Measurements from ENCODE around the gene LRRC8B.

Gene LRRC8B

GRCh38 chr1:89615676-89616598, 91.3 kb downstream of the LRRC8B start:
- Histone ChIP-seq H3K27ac (ENCODE audit: low read length) (no peak overlapping the region), H3K36me3 (ENCODE audit: insufficient read depth, low read length) (no peaks in the 10 kb centered on the region), H3K4me3 (ENCODE audit: low read depth in 1 of 2, low read length in 2 of 2) (no peak overlapping the region), H3K79me2 (ENCODE audit: insufficient read depth, low read length) (no peaks in the 10 kb centered on the region), H2AFZ (ENCODE audit: low read depth, low read length) (no peak overlapping the region), H3K4me2 (ENCODE audit: insufficient read depth, low read length) (no peak overlapping the region), H4K20me1 (ENCODE audit: insufficient read depth, low read length) (no peaks in the 10 kb centered on the region), H3K27me3 (ENCODE audit: insufficient read depth, low read length, poor library complexity) (no peaks in the 10 kb centered on the region), H3K9me3 (ENCODE audit: insufficient read depth, low read length, severe bottlenecking) (peaks cover 3% of the 10 kb centered on the region), H3K9ac (ENCODE audit: low read depth, low read length) (no peak overlapping the region), H3K4me1 (ENCODE audit: insufficient read depth, low read length) (peaks cover 9% of the 10 kb centered on the region)
- ATAC-seq (ENCODE audit: insufficient read depth, low read depth) (peak; percentile 60; the same call in 1 of the 3 replicates), DNase-seq (peak; percentile 15)
- TF ChIP-seq EZH2 (IDR thresholded peaks at IDR 0.05; ENCODE audit: borderline replicate concordance, low read depth, low read length, severe bottlenecking) (no peak), CTCF (IDR thresholded peaks at IDR 0.05; ENCODE audit: borderline replicate concordance, extremely low read depth, low read length, poor library complexity, severe bottlenecking) (peak; percentile 52)

- TF ChIP-seq EZH2 (IDR thresholded peaks at IDR 0.05; ENCODE audit: borderline replicate concordance, low read depth, low read length, severe bottlenecking): no peak
- no peak for TF ChIP-seq CTCF (IDR thresholded peaks at IDR 0.05; ENCODE audit: borderline replicate concordance, extremely low read depth, low read length, poor library complexity, severe bottlenecking)
Observed at GRCh38 chr1:89616844-89617627, 92.4 kb downstream of the LRRC8B start.

GRCh38 chr1:89620664-89621063, 96.0 kb downstream of the LRRC8B start:
- Histone ChIP-seq H3K4me3 (ENCODE audit: low read depth in 1 of 2, low read length in 2 of 2) (no peak overlapping the region), H3K27ac (ENCODE audit: low read length) (no peak overlapping the region), H3K4me1 (ENCODE audit: insufficient read depth, low read length) (no peaks in the 10 kb centered on the region), H2AFZ (ENCODE audit: low read depth, low read length) (no peak overlapping the region), H3K36me3 (ENCODE audit: insufficient read depth, low read length) (no peaks in the 10 kb centered on the region), H4K20me1 (ENCODE audit: insufficient read depth, low read length) (no peaks in the 10 kb centered on the region), H3K9me3 (ENCODE audit: insufficient read depth, low read length, severe bottlenecking) (peaks cover 3% of the 10 kb centered on the region), H3K27me3 (ENCODE audit: insufficient read depth, low read length, poor library complexity) (no peaks in the 10 kb centered on the region), H3K79me2 (ENCODE audit: insufficient read depth, low read length) (no peaks in the 10 kb centered on the region), H3K4me2 (ENCODE audit: insufficient read depth, low read length) (no peak overlapping the region), H3K9ac (ENCODE audit: low read depth, low read length) (no peak overlapping the region)
- no peak for DNase-seq
- ATAC-seq (ENCODE audit: insufficient read depth, low read depth): no peak
- TF ChIP-seq CTCF (IDR thresholded peaks at IDR 0.05; ENCODE audit: borderline replicate concordance, extremely low read depth, low read length, poor library complexity, severe bottlenecking) (no peak), EZH2 (IDR thresholded peaks at IDR 0.05; ENCODE audit: borderline replicate concordance, low read depth, low read length, severe bottlenecking) (no peak)

More at GRCh38 chr1:89616844-89617627, 92.4 kb downstream of the LRRC8B start:
- DNase-seq: no peak
- H3K4me3 ChIP-seq (ENCODE audit: low read depth in 1 of 2, low read length in 2 of 2): no peak overlapping the region
- H3K4me1 ChIP-seq (ENCODE audit: insufficient read depth, low read length): no peaks in the 10 kb centered on the region
- H3K27ac ChIP-seq (ENCODE audit: low read length): no peak overlapping the region
- ATAC-seq (ENCODE audit: insufficient read depth, low read depth): no peak
- H4K20me1 ChIP-seq (ENCODE audit: insufficient read depth, low read length): no peaks in the 10 kb centered on the region
- no peaks in the 10 kb centered on the region for H3K27me3 ChIP-seq (ENCODE audit: insufficient read depth, low read length, poor library complexity)
- no peak overlapping the region for H3K9ac ChIP-seq (ENCODE audit: low read depth, low read length)
- no peak overlapping the region for H3K4me2 ChIP-seq (ENCODE audit: insufficient read depth, low read length)
- H3K9me3 ChIP-seq (ENCODE audit: insufficient read depth, low read length, severe bottlenecking): peaks cover 3% of the 10 kb centered on the region
- H2AFZ ChIP-seq (ENCODE audit: low read depth, low read length): no peak overlapping the region
- H3K79me2 ChIP-seq (ENCODE audit: insufficient read depth, low read length): no peaks in the 10 kb centered on the region
- no peaks in the 10 kb centered on the region for H3K36me3 ChIP-seq (ENCODE audit: insufficient read depth, low read length)

All from DND-41 (cell line).